ENCODE measurements around the gene RIPOR2. TPM values are rescaled to one million over a fixed set of nuclear protein-coding genes. Genes with fewer than 3 reads are reported as not detected.

Gene RIPOR2
- total and polyA plus RNA-seq, 2 experiments from 2014 or later, result 3.2 to 3.3 TPM

DNA sequence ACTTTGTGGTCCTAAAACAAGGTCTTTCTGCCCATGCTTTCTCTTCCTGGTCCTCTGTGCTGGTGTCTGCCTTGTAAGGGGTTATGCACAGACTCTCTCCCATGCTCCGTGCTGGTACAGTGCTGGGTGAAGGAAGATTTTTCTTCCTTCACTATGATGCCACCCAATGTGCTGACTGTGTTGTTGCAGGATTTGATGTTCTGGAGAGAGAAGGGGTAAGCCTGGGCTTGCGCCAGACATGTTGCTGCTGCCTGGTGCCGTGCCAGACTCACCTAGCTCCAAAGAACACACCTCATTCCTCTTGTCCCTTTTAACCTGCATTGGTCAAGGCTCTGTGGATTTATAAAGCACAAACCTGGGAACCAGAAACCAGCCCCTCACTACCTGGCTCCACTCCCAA is 108.6 kb downstream of the RIPOR2 start:
- H3K36me3 ChIP-seq (ENCODE audit: low read depth), result no peaks in the 10 kb centered on the region
- H4K20me1 ChIP-seq (ENCODE audit: insufficient read depth), result no peaks in the 10 kb centered on the region
- H2AFZ ChIP-seq, result no peak overlapping the region
- no peaks in the 10 kb centered on the region for H3K9me3 ChIP-seq (ENCODE audit: low read depth)
- H3K4me2 ChIP-seq (ENCODE audit: unreplicated experiment), result no peak overlapping the region
- H3K9me2 ChIP-seq (ENCODE audit: insufficient read depth), result no peaks in the 10 kb centered on the region
- H3K9ac ChIP-seq, result no peak overlapping the region
- H3K27ac ChIP-seq, result no peak overlapping the region
- H3F3A ChIP-seq (ENCODE audit: insufficient read depth), result peaks cover 12% of the 10 kb centered on the region; the same call in 1 of the 2 replicates
- in situ Hi-C loops (cut with MboI), result no loop called here
- no peak overlapping the region for H3K4me3 ChIP-seq
- 96 to 97% methylated on average over 3 of the region's 3 CpGs for WGBS, 2 experiments (ENCODE audit: low coverage in 1 of 2, low lambda C conversion rate in 2 of 2, missing lambda C conversion rate in 2 of 2)
- no peaks in the 10 kb centered on the region for H3K79me2 ChIP-seq (ENCODE audit: insufficient read depth)
- H3K27me3 ChIP-seq (replicated peaks; ENCODE audit: insufficient read depth), result no peaks in the 10 kb centered on the region
- no peak for DNase-seq
- TF ChIP-seq EZH2 (IDR thresholded peaks at IDR 0.05; ENCODE audit: insufficient read depth, poor library complexity, severe bottlenecking) (no peak), EZH2phosphoT487 (IDR thresholded peaks at IDR 0.05; ENCODE audit: insufficient read depth, low read depth) (no peak)
- H3K4me1 ChIP-seq (ENCODE audit: insufficient read depth), result peaks cover 10% of the 10 kb centered on the region; the same call in 1 of the 2 replicates

DNA sequence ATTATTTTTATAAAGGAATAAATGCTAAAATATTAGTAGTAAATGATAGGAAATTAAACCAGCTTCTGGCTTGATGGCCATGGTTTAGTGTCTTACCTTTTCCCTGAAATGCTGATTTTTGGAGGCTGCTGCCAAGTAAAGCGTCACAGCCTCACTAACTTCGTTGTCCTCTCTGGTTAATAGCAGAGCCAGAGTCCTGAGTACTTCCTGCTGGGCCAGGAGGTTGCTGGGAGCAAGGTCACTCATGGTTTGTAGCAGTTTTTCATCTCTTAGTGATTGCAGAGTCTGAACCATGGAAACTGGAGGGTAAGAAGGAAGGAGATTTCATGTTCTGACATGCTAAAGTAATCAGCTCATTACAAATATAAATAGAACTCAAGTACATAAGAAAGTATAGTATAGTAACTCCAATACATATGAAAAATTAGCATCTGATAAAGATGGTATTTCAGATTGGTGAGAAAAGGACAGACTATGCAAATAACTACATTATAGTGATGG is 110.6 kb downstream of the RIPOR2 start:
- Histone ChIP-seq H3K9ac (no peak overlapping the region), H3K9me2 (ENCODE audit: insufficient read depth) (no peaks in the 10 kb centered on the region), H3K36me3 (ENCODE audit: low read depth) (no peaks in the 10 kb centered on the region), H3K4me2 (ENCODE audit: unreplicated experiment) (no peak overlapping the region), H3K27ac (no peak overlapping the region), H3K4me3 (no peak overlapping the region), H3F3A (ENCODE audit: insufficient read depth) (no peaks in the 10 kb centered on the region), H2AFZ (no peak overlapping the region), H3K27me3 (replicated peaks; ENCODE audit: insufficient read depth) (no peaks in the 10 kb centered on the region), H3K4me1 (ENCODE audit: insufficient read depth) (no peaks in the 10 kb centered on the region), H3K9me3 (ENCODE audit: low read depth) (no peaks in the 10 kb centered on the region), H3K79me2 (ENCODE audit: insufficient read depth) (no peaks in the 10 kb centered on the region), H4K20me1 (ENCODE audit: insufficient read depth) (no peaks in the 10 kb centered on the region)
- no peak for DNase-seq
- WGBS, 2 experiments (ENCODE audit: low coverage in 1 of 2, low lambda C conversion rate in 2 of 2, missing lambda C conversion rate in 2 of 2), result 63 to 65% methylated on average over 2 of the region's 2 CpGs
- in situ Hi-C loops (cut with MboI), result no loop called here
- TF ChIP-seq EZH2 (IDR thresholded peaks at IDR 0.05; ENCODE audit: insufficient read depth, poor library complexity, severe bottlenecking), result no peak
- TF ChIP-seq EZH2phosphoT487 (IDR thresholded peaks at IDR 0.05; ENCODE audit: insufficient read depth, low read depth), result no peak

DNA sequence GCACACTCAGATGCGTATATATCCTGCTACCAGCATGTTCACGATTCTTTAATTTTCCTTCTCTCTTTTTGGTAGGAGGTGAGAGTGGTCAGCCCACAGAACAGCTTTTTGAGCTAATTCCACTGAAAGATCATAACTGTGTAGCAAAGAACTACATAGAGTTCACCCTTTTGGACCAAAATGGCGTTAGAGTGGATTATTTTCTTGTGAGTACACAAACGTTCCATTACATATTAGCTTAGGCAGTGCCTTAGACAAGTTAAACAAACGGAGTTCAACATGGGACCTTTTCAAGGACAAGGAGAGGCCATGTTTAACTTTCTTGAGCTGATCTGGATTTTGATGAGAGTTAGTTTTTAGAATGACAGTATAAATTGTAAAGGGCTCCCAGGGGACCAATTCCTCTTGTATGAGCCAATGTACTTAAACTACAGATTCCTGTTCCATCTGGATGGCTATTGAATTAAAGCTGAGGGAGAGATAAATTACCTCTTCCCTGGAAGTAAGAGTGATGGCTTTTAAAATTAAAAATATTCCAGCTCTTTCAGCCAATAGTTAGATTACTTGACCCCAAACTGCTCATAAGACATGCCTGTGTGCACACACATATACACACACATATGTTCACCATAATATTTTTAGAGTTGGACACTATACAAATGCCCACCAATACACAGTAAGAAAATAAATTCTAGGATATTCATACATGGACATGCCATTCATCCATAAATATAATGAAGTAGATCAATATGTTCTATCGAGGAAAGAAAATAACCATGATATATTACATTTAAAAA is 111.4 kb downstream of the RIPOR2 start:
- no peaks in the 10 kb centered on the region for H3F3A ChIP-seq (ENCODE audit: insufficient read depth)
- no peak for TF ChIP-seq EZH2phosphoT487 (IDR thresholded peaks at IDR 0.05; ENCODE audit: insufficient read depth, low read depth)
- TF ChIP-seq EZH2 (IDR thresholded peaks at IDR 0.05; ENCODE audit: insufficient read depth, poor library complexity, severe bottlenecking), result no peak
- WGBS, 2 experiments (ENCODE audit: low coverage in 1 of 2, low lambda C conversion rate in 2 of 2, missing lambda C conversion rate in 2 of 2), result 80 to 84% methylated on average over 6 of the region's 6 CpGs
- H3K9ac ChIP-seq, result no peak overlapping the region
- no peaks in the 10 kb centered on the region for H4K20me1 ChIP-seq (ENCODE audit: insufficient read depth)
- no peaks in the 10 kb centered on the region for H3K79me2 ChIP-seq (ENCODE audit: insufficient read depth)
- in situ Hi-C loops (cut with MboI), result no loop called here
- H3K27me3 ChIP-seq (replicated peaks; ENCODE audit: insufficient read depth), result no peaks in the 10 kb centered on the region
- no peaks in the 10 kb centered on the region for H3K9me3 ChIP-seq (ENCODE audit: low read depth)
- H2AFZ ChIP-seq, result no peak overlapping the region
- H3K9me2 ChIP-seq (ENCODE audit: insufficient read depth), result no peaks in the 10 kb centered on the region
- no peak overlapping the region for H3K4me2 ChIP-seq (ENCODE audit: unreplicated experiment)
- no peaks in the 10 kb centered on the region for H3K36me3 ChIP-seq (ENCODE audit: low read depth)
- no peak for DNase-seq
- no peaks in the 10 kb centered on the region for H3K4me1 ChIP-seq (ENCODE audit: insufficient read depth)
- H3K4me3 ChIP-seq, result no peak overlapping the region
- no peak overlapping the region for H3K27ac ChIP-seq

DNA sequence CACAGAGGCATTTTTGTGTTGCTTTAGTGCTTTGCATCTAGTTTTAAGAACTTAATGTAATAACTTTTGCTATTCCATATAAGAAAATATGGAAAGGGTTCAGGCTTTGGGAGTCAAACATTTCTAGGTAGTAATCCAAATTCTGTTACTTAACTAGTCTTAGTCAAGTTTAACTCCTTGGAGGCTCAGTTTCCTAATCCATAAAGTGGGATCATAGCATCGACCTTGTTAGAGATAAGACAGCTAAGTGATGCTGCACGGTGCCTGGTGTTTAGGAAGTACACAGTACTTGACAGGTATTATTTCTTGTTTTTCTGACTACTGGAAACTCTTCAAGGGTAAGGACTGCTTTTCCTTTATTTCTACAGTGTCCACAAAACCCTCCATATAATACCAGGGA is 112.6 kb downstream of the RIPOR2 start:
- Histone ChIP-seq H3K4me3 (no peak overlapping the region), H3K27me3 (replicated peaks; ENCODE audit: insufficient read depth) (no peaks in the 10 kb centered on the region), H3K9me3 (ENCODE audit: low read depth) (no peaks in the 10 kb centered on the region), H3K79me2 (ENCODE audit: insufficient read depth) (no peaks in the 10 kb centered on the region), H3K27ac (no peak overlapping the region), H2AFZ (no peak overlapping the region), H3F3A (ENCODE audit: insufficient read depth) (no peaks in the 10 kb centered on the region), H4K20me1 (ENCODE audit: insufficient read depth) (no peaks in the 10 kb centered on the region), H3K9ac (no peak overlapping the region), H3K36me3 (ENCODE audit: low read depth) (no peaks in the 10 kb centered on the region), H3K4me1 (ENCODE audit: insufficient read depth) (no peaks in the 10 kb centered on the region), H3K9me2 (ENCODE audit: insufficient read depth) (no peaks in the 10 kb centered on the region), H3K4me2 (ENCODE audit: unreplicated experiment) (no peak overlapping the region)
- in situ Hi-C loops (cut with MboI), result no loop called here
- no peak for TF ChIP-seq EZH2 (IDR thresholded peaks at IDR 0.05; ENCODE audit: insufficient read depth, poor library complexity, severe bottlenecking)
- no peak for TF ChIP-seq EZH2phosphoT487 (IDR thresholded peaks at IDR 0.05; ENCODE audit: insufficient read depth, low read depth)
- 78 to 84% methylated on average over 2 of the region's 2 CpGs for WGBS, 2 experiments (ENCODE audit: low coverage in 1 of 2, low lambda C conversion rate in 2 of 2, missing lambda C conversion rate in 2 of 2)
- no peak for DNase-seq

Measured in GM23248 (cell line).